ENCODE measurements around the gene IQUB. TPM values are rescaled to one million over a fixed set of nuclear protein-coding genes. Genes with fewer than 3 reads are reported as not detected.

The IQUB gene
- total RNA-seq, 1 donor from 2014 or later: 0.63 TPM

DNA sequence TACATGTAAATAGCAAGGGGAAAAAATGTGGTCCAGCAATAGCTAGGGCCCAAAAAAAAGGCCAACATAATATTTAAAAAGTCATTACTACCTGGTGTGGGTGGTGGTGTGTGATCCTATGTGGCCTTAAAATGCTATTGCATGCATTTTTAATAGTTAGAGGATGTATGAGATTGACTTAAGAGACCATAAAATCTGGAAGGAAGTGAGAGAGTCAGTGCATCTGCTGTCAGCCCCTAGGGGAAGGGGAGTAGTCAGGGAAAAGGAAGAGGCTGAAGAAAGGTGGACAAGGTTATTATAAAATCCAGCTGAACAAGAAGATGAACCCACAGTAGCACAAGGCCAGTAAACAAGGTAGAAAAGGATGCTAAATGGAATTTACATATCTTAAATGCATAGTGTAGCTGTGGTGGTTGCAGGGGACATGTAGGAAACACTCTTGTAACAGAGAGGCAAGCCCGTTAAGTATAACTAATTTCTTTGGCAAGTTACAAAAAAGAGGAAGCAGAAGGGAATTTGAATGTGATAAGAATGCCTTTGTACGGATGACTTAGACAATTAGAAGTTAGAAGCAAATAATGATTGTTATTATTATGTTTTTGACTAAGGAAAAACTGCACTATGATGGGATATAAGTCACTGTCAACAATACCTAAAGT is 35.1 kb upstream of the IQUB start:
- DNase-seq (ENCODE audit: low read depth): no peak
- TF ChIP-seq, protein P1, sequence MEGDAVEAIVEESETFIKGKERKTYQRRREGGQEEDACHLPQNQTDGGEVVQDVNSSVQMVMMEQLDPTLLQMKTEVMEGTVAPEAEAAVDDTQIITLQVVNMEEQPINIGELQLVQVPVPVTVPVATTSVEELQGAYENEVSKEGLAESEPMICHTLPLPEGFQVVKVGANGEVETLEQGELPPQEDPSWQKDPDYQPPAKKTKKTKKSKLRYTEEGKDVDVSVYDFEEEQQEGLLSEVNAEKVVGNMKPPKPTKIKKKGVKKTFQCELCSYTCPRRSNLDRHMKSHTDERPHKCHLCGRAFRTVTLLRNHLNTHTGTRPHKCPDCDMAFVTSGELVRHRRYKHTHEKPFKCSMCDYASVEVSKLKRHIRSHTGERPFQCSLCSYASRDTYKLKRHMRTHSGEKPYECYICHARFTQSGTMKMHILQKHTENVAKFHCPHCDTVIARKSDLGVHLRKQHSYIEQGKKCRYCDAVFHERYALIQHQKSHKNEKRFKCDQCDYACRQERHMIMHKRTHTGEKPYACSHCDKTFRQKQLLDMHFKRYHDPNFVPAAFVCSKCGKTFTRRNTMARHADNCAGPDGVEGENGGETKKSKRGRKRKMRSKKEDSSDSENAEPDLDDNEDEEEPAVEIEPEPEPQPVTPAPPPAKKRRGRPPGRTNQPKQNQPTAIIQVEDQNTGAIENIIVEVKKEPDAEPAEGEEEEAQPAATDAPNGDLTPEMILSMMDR (IDR thresholded peaks at IDR 0.05; ENCODE audit: insufficient read depth, low read length, poor library complexity, severe bottlenecking): no peak
- Histone ChIP-seq H3K36me3 (ENCODE audit: control insufficient read depth, insufficient read depth, low read length) (no peaks in the 10 kb centered on the region), H3K27me3 (ENCODE audit: control insufficient read depth, insufficient read depth, low read length) (no peaks in the 10 kb centered on the region), H3K4me3 (ENCODE audit: low read depth, low read length) (no peak overlapping the region)

DNA sequence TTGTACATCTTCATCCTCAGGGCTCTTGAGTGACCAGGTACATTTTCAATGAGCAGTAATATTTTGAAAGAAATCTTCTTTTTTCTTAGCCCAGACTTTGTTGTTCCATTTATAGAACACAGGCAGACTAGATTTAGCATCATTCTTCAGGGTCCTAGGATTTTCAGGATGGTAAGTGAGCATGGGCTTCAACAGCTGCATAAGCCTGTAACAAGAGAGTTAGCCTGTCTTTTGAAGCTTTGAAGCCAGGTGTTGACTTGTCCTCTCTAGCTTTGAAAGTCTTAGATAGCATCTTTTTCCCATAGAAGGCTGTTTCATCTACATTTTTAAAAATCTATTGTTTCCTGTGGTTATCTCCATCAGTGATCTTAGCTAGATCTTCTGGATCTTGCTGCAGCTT is 27.7 kb upstream of the IQUB start:
- Histone ChIP-seq H3K4me3 (ENCODE audit: low read depth, low read length) (no peak overlapping the region), H3K36me3 (ENCODE audit: control insufficient read depth, insufficient read depth, low read length) (no peaks in the 10 kb centered on the region), H3K27me3 (ENCODE audit: control insufficient read depth, insufficient read depth, low read length) (no peaks in the 10 kb centered on the region)
- TF ChIP-seq, protein P1 (IDR thresholded peaks at IDR 0.05; ENCODE audit: insufficient read depth, low read length, poor library complexity, severe bottlenecking): no peak
- no peak for DNase-seq (ENCODE audit: low read depth)

DNA sequence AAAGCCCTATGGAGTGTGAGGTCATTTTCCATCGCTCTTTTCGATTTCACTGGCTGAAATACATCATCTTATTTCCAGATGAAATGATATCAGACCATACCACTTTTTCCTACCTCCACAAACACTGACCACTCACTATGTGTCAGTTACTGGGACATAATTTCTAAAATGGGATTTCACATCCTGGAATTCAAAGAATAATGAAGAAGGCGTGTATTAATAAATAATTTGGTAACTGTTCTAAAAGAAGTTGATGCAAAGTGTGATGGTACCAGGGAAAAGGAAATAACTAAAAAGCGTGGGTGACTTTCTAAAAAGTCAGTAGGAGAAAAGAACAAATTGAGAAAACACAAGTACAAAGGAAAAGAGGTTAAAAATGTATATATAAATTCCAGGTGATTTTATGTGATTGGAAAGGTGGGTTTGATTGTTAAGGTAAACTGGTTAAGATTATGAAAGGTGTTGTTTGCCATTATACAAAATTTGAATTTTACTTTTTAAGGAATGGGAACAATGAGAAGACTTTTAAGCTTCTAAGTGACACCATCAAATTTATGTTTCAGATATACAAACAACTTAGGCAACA is 24.0 kb upstream of the IQUB start:
- DNase-seq (ENCODE audit: low read depth): no peak
- H3K36me3 ChIP-seq (ENCODE audit: control insufficient read depth, insufficient read depth, low read length): no peaks in the 10 kb centered on the region
- TF ChIP-seq, protein P1 (IDR thresholded peaks at IDR 0.05; ENCODE audit: insufficient read depth, low read length, poor library complexity, severe bottlenecking): no peak

DNA sequence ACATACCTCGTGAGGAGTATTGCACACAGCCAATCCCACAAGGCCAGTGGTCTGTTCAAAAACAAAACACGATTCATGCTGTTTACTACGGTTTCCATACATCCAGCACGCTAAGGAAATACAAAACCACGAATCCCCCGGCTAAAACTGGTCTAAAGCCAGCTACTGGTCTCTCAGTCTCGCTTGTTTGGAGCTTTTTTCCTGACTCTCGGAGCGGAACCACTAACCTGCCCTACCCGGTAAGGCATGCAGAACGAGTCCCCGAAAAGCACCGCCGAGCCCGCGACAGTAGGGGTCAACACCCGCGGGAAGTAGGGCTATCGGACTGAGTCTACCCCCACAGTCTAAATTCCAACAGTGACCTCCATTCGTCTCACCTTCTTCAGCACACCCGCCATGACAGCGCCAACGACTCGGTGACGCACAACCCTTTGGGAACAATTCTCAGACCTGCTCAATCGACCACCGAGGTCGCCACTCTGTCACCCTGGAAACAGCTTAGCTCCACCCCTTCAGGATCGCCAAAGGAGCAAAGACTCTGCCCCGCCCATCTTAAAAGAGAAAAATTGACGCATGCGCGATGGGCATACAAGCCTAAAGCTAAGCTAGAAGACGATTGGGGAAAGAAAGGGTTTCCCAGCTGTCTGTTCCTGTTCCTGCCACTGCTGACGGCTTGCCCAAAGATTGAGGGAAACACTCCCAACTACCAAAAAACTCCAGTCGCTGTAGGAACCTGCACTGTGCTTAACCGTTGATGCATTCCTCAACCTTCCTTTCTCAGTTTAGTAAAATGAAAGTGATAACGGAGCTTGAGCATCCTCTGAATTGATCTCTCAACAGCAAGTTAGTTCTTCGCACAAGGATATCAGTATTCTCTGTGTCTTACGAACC is 23.2 kb upstream of the IQUB start, which contains the start of gene NDUFA5:
TSS of gene NDUFA5 (minus strand) at position 421 of the 891 bp plus-strand sequence. CDS start at position 398, 23 bp downstream.
- peak; percentile 92 for DNase-seq (ENCODE audit: low read depth)
- Histone ChIP-seq H3K36me3 (ENCODE audit: control insufficient read depth, insufficient read depth, low read length) (no peaks in the 10 kb centered on the region), H3K27me3 (ENCODE audit: control insufficient read depth, insufficient read depth, low read length) (no peaks in the 10 kb centered on the region), H3K4me3 (ENCODE audit: low read depth, low read length) (peak within 1 kb of the TSS; percentile 92)
- TF ChIP-seq, protein P1 (IDR thresholded peaks at IDR 0.05; ENCODE audit: insufficient read depth, low read length, poor library complexity, severe bottlenecking): no peak

More for the DNA sequence above, 24.0 kb upstream of the IQUB start:
- Histone ChIP-seq H3K27me3 (ENCODE audit: control insufficient read depth, insufficient read depth, low read length) (no peaks in the 10 kb centered on the region), H3K4me3 (ENCODE audit: low read depth, low read length) (peak overlapping the region; percentile 92)

DNA sequence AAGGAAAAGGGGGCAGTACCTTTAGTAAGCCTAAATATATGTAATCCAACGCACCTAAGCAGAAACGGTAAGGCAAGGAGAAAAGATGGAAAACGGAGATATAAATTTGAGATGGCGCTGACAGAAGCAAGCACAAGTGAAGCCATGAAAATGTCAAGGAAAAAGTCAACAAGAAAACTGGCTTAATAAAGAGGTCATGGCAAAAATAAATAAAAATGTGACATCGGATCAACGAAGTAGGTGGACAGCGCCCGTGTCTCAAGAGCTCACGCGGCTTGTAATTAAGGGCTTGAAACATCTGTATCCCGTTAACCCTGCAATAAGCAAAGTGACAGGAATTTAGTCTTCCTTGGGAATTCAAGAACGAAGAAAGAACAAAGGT is 22.6 kb upstream of the IQUB start:
- H3K36me3 ChIP-seq (ENCODE audit: control insufficient read depth, insufficient read depth, low read length): no peaks in the 10 kb centered on the region
- TF ChIP-seq, protein P1 (IDR thresholded peaks at IDR 0.05; ENCODE audit: insufficient read depth, low read length, poor library complexity, severe bottlenecking): no peak
- peak overlapping the region; percentile 92 for H3K4me3 ChIP-seq (ENCODE audit: low read depth, low read length)
- no peaks in the 10 kb centered on the region for H3K27me3 ChIP-seq (ENCODE audit: control insufficient read depth, insufficient read depth, low read length)
- no peak for DNase-seq (ENCODE audit: low read depth)
